ENCODE results near the gene AMER2. TPM values are rescaled to one million over a fixed set of nuclear protein-coding genes. Genes with fewer than 3 reads are reported as not detected.

AMER2 gene
- total RNA-seq, 2 donors from 2014 or later, result 0.02 to 0.07 TPM

DNA sequence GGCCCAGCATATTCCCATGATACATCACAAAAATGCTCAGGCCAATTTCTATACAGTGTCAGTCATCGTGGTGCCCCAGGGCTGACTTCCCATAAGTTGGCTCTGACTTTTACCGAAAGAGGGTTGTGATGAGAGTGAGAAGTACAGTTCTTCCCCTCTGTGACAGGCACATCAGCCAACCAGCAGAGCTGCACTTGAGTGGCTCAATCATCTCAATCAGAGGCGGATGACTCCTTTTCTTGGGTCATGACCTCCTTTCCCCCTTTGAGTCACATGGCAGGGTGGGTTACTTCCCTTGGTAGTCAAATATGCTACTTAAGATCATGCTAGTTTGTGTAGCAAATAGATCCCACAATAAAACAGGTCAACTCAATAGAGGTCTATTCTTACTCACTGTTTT, 6.9 kb upstream of the AMER2 start:
- Mint-ChIP-seq H3K36me3 (ENCODE audit: low read depth) (no peaks in the 10 kb centered on the region), H3K4me3 (no peak overlapping the region), H3K27ac (no peak overlapping the region), H3K27me3 (ENCODE audit: insufficient read depth) (peaks cover 27% of the 10 kb centered on the region), H3K9me3 (no peaks in the 10 kb centered on the region), H3K4me1 (no peaks in the 10 kb centered on the region)
- H3K9me3 ChIP-seq (ENCODE audit: control insufficient read depth, low read length), result no peaks in the 10 kb centered on the region
- H3K27me3 ChIP-seq (ENCODE audit: control insufficient read depth, insufficient read depth, low read length, poor library complexity, severe bottlenecking), result peaks cover 3% of the 10 kb centered on the region
- H3K36me3 ChIP-seq (ENCODE audit: control insufficient read depth, insufficient read depth, low read length), result no peaks in the 10 kb centered on the region
- no peak overlapping the region for H3K27ac ChIP-seq (ENCODE audit: low read depth, low read length)
- no peak overlapping the region for H3K9ac ChIP-seq (ENCODE audit: extremely low read depth, low read length, poor library complexity, severe bottlenecking)
- no peak overlapping the region for H3K4me3 ChIP-seq (ENCODE audit: low read length)
- no peaks in the 10 kb centered on the region for H3K4me1 ChIP-seq (ENCODE audit: control insufficient read depth, insufficient read depth, low read length)
- TF ChIP-seq, protein P1, sequence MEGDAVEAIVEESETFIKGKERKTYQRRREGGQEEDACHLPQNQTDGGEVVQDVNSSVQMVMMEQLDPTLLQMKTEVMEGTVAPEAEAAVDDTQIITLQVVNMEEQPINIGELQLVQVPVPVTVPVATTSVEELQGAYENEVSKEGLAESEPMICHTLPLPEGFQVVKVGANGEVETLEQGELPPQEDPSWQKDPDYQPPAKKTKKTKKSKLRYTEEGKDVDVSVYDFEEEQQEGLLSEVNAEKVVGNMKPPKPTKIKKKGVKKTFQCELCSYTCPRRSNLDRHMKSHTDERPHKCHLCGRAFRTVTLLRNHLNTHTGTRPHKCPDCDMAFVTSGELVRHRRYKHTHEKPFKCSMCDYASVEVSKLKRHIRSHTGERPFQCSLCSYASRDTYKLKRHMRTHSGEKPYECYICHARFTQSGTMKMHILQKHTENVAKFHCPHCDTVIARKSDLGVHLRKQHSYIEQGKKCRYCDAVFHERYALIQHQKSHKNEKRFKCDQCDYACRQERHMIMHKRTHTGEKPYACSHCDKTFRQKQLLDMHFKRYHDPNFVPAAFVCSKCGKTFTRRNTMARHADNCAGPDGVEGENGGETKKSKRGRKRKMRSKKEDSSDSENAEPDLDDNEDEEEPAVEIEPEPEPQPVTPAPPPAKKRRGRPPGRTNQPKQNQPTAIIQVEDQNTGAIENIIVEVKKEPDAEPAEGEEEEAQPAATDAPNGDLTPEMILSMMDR (conservative IDR thresholded peaks at IDR 0.05), result no peak
- 88 to 100% methylated on average over 1 to 3 of the region's 3 CpGs for WGBS, 2 experiments (ENCODE audit: insufficient coverage in 1 of 2, insufficient read length in 1 of 2)
- DNase-seq, result no peak

DNA sequence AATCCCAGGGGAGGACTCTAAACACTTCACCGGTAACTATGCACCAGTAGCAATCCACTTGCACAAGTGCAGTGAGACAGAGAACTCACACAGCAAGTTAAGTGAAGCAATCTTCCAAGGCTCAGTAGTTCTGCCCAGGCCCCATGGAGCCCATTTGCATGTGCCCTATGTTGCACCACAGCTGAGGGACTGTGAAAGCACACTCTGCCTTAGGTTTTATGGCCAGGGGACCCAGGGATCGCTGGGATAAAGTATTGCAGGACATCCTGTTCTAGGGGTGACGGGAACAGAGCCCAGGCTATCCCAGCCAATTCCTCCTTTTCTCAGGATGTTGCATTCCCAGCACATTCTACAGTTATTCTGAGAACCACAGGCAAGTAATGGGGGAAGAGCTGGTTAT, 6.0 kb upstream of the AMER2 start:
- Mint-ChIP-seq H3K9me3 (no peaks in the 10 kb centered on the region), H3K4me3 (no peak overlapping the region)
- WGBS, 2 experiments (ENCODE audit: insufficient coverage in 1 of 2, insufficient read length in 1 of 2), result 85 to 94% methylated on average over 3 of the region's 3 CpGs

DNA sequence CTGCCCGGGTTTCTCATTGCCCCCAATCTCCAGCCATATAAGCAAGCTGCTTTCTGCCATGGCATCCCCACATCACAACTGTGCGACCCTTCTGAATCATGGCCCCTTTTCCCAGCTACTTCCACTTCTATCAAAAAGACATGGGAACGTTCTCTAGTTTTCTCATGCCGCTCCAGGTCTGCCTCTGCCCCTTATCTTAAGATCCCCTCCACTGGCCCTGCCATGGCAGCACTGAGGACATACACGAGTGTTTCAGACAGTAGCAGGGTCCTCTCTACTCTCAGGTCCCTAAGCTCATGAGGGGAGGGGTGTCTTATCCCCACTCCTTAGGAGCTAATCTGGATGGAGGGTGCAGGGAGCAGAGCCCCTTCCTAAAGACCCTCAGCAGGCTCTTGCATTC, 5.5 kb upstream of the AMER2 start:
- no peaks in the 10 kb centered on the region for H3K9me3 Mint-ChIP-seq
- Histone ChIP-seq H3K27me3 (ENCODE audit: control insufficient read depth, insufficient read depth, low read length, poor library complexity, severe bottlenecking) (peaks cover 17% of the 10 kb centered on the region), H3K4me1 (ENCODE audit: control insufficient read depth, insufficient read depth, low read length) (no peaks in the 10 kb centered on the region), H3K36me3 (ENCODE audit: control insufficient read depth, insufficient read depth, low read length) (no peaks in the 10 kb centered on the region), H3K27ac (ENCODE audit: low read depth, low read length) (no peak overlapping the region), H3K9me3 (ENCODE audit: control insufficient read depth, low read length) (no peaks in the 10 kb centered on the region), H3K4me3 (ENCODE audit: low read length) (no peak overlapping the region), H3K9ac (ENCODE audit: extremely low read depth, low read length, poor library complexity, severe bottlenecking) (no peak overlapping the region)
- no peak overlapping the region for H3K27ac Mint-ChIP-seq
- peaks cover 40% of the 10 kb centered on the region for H3K27me3 Mint-ChIP-seq (ENCODE audit: insufficient read depth)
- TF ChIP-seq, protein P1 (conservative IDR thresholded peaks at IDR 0.05), result no peak
- no peak for DNase-seq
- H3K36me3 Mint-ChIP-seq (ENCODE audit: low read depth), result no peaks in the 10 kb centered on the region
- WGBS, 2 experiments (ENCODE audit: insufficient coverage in 1 of 2, insufficient read length in 1 of 2), result 88 to 91% methylated on average over 4 to 5 of the region's 5 CpGs
- H3K4me3 Mint-ChIP-seq, result no peak overlapping the region
- H3K4me1 Mint-ChIP-seq, result no peaks in the 10 kb centered on the region

More for the DNA sequence above, 6.0 kb upstream of the AMER2 start:
- no peaks in the 10 kb centered on the region for H3K36me3 ChIP-seq (ENCODE audit: control insufficient read depth, insufficient read depth, low read length)
- H3K27ac ChIP-seq (ENCODE audit: low read depth, low read length), result no peak overlapping the region
- peaks cover 13% of the 10 kb centered on the region for H3K27me3 ChIP-seq (ENCODE audit: control insufficient read depth, insufficient read depth, low read length, poor library complexity, severe bottlenecking)
- TF ChIP-seq, protein P1 (conservative IDR thresholded peaks at IDR 0.05), result no peak
- DNase-seq, result no peak
- no peak overlapping the region for H3K27ac Mint-ChIP-seq
- H3K9me3 ChIP-seq (ENCODE audit: control insufficient read depth, low read length), result no peaks in the 10 kb centered on the region
- H3K36me3 Mint-ChIP-seq (ENCODE audit: low read depth), result no peaks in the 10 kb centered on the region
- no peak overlapping the region for H3K4me3 ChIP-seq (ENCODE audit: low read length)
- H3K27me3 Mint-ChIP-seq (ENCODE audit: insufficient read depth), result peaks cover 37% of the 10 kb centered on the region
- no peak overlapping the region for H3K9ac ChIP-seq (ENCODE audit: extremely low read depth, low read length, poor library complexity, severe bottlenecking)
- H3K4me1 ChIP-seq (ENCODE audit: control insufficient read depth, insufficient read depth, low read length), result no peaks in the 10 kb centered on the region
- H3K4me1 Mint-ChIP-seq, result no peaks in the 10 kb centered on the region

Measured in endodermal cell (in vitro differentiated cells).